COLO668 (cell line): Measurements from ENCODE around the gene FAM107B.
A peak's percentile ranks its signal among the peaks of the same experiment; 100 is the strongest.

Source experiments
- DNase-seq: peaks from one replicate; lab custom pipeline; 2025; ENCODE audit not compliant: unreplicated experiment; lab: John Stamatoyannopoulos, UW

Gene FAM107B

GRCh38 chr10:14779001-14779651 is 4.4 kb upstream of the FAM107B start:
- no peak for DNase-seq

GRCh38 chr10:14776546-14776945 is 1.8 kb upstream of the FAM107B start:
- no peak for DNase-seq

GRCh38 chr10:14775656-14776055 is 959 bp upstream of the FAM107B start:
- no peak for DNase-seq

GRCh38 chr10:14774214-14774580 is 500 bp downstream of the FAM107B start:
- DNase-seq: no peak

- no peak for DNase-seq
These were observed 1.0 kb downstream of the FAM107B start for GRCh38 chr10:14773551-14774213.

- DNase-seq: no peak
These were observed 2.3 kb downstream of the FAM107B start for GRCh38 chr10:14772399-14772798.

- DNase-seq: no peak
These were observed 3.8 kb downstream of the FAM107B start for GRCh38 chr10:14770927-14771326.

- no peak for DNase-seq
These were observed 13.3 kb downstream of the FAM107B start for GRCh38 chr10:14761372-14761771.

GRCh38 chr10:14758994-14759664 is 15.6 kb downstream of the FAM107B start:
- DNase-seq: peak; percentile 10

GRCh38 chr10:14758451-14758850 is 16.2 kb downstream of the FAM107B start:
- no peak for DNase-seq

- no peak for DNase-seq
These were observed 16.7 kb downstream of the FAM107B start for GRCh38 chr10:14757986-14758385.

- DNase-seq: no peak
These were observed 17.3 kb downstream of the FAM107B start for GRCh38 chr10:14757394-14757793.

GRCh38 chr10:14753441-14753840 is 21.3 kb downstream of the FAM107B start:
- DNase-seq: no peak

- no peak for DNase-seq
These were observed 22.8 kb downstream of the FAM107B start for GRCh38 chr10:14751921-14752320.

- no peak for DNase-seq
These were observed 23.4 kb downstream of the FAM107B start for GRCh38 chr10:14751014-14751896.

GRCh38 chr10:14749070-14749809 is 25.5 kb downstream of the FAM107B start:
- no peak for DNase-seq

- no peak for DNase-seq
These were observed 26.3 kb downstream of the FAM107B start for GRCh38 chr10:14748441-14748840.

GRCh38 chr10:14742815-14743214 is 31.9 kb downstream of the FAM107B start:
- DNase-seq: no peak

- DNase-seq: no peak
These were observed 32.3 kb downstream of the FAM107B start for GRCh38 chr10:14742382-14742781.

GRCh38 chr10:14740684-14741247 is 33.9 kb downstream of the FAM107B start:
- DNase-seq: no peak
